Ovary (tissue), 3 donors: ENCODE data around the gene ST8SIA6.

Experiments used
- EP300 ChIP-seq: sonication (generic); formaldehyde crosslinking; IDR thresholded peaks from one replicate; pipeline ENCODE4 v1.6.1; 2017; ENCODE audit warnings: antibody characterized with exemption
- POLR2A ChIP-seq: fragments of 450-650 bp; IDR thresholded peaks from one replicate; pipeline ENCODE4 v1.6.1; 2017; ENCODE audit warnings: antibody characterized with exemption, mild to moderate bottlenecking, moderate library complexity
- TF ChIP-seq, protein P1 (sequence below), 3 donors: fragments of 450-650 bp in 2 of 3; fragments of 200-600 bp in 1 of 3; IDR thresholded peaks; one replicate each; pipeline versions ENCODE4 v1.5.1 to v1.8.0; 2016 to 2022; ENCODE audit warnings: antibody characterized with exemption in 3 of 3, mild to moderate bottlenecking in 1 of 3
- donor health status: DM: no; HTN: no; CAD: no.

DNA sequence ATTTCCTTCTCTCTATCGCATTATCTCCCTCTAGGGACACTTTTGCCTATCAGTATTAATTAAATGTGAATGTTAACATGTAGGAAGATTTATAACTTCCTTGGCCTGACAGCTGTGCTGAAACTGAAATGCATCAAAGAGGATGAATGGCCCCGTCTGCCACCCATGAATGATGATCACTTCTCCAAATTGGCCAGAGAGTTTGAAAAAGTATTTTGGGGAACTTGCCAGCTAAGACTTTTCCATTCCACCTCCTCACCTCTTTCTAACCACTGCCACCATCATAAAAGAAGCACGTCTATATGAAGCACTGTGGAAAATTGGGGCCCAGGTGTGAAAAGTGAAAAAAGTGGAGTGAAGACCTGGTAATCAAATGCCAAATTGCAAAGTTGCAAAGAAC, 25.4 kb upstream of the ST8SIA6 start:
- TF ChIP-seq, protein P1, sequence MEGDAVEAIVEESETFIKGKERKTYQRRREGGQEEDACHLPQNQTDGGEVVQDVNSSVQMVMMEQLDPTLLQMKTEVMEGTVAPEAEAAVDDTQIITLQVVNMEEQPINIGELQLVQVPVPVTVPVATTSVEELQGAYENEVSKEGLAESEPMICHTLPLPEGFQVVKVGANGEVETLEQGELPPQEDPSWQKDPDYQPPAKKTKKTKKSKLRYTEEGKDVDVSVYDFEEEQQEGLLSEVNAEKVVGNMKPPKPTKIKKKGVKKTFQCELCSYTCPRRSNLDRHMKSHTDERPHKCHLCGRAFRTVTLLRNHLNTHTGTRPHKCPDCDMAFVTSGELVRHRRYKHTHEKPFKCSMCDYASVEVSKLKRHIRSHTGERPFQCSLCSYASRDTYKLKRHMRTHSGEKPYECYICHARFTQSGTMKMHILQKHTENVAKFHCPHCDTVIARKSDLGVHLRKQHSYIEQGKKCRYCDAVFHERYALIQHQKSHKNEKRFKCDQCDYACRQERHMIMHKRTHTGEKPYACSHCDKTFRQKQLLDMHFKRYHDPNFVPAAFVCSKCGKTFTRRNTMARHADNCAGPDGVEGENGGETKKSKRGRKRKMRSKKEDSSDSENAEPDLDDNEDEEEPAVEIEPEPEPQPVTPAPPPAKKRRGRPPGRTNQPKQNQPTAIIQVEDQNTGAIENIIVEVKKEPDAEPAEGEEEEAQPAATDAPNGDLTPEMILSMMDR (IDR thresholded peaks at IDR 0.05), result no peak
- no peak for TF ChIP-seq POLR2A
- TF ChIP-seq EP300, result no peak
